ENCODE results near the gene ERC2. TPM values are rescaled to one million over a fixed set of nuclear protein-coding genes. Genes with fewer than 3 reads are reported as not detected.

Gene ERC2
- total RNA-seq, 4 donors from 2014 or later: 5.3 to 8.8 (median 7.8) TPM

- Histone ChIP-seq H3K4me1 (no peaks in the 10 kb centered on the region), H3K27me3 (no peaks in the 10 kb centered on the region), H3K36me3 (no peaks in the 10 kb centered on the region), H3K4me3 (replicated peaks in 1 of 3) (no peak overlapping the region), H3K27ac (no peak overlapping the region), H3K9me3 (no peaks in the 10 kb centered on the region)
- no peak for DNase-seq
- intact Hi-C loops (cut with DNase I): loop anchor here (10.0 kb wide), 1 partner anchor 257 kb away; the partner anchor contains the start of gene WNT5A
- TF ChIP-seq POLR2A (IDR thresholded peaks at IDR 0.05) (no peak), CTCF (IDR thresholded peaks at IDR 0.05) (no peak)
- 87 to 89% methylated on average over 4 of the region's 4 CpGs for whole genome bisulfite sequencing, 2 donors
Measured at GRCh38 chr3:55742022-55742831, 726.0 kb downstream of the ERC2 start.

- Histone ChIP-seq H3K36me3 (no peaks in the 10 kb centered on the region), H3K4me3 (replicated peaks in 1 of 3) (no peak overlapping the region), H3K9me3 (no peaks in the 10 kb centered on the region), H3K27ac (no peak overlapping the region), H3K4me1 (no peaks in the 10 kb centered on the region), H3K27me3 (no peaks in the 10 kb centered on the region)
- TF ChIP-seq POLR2A (IDR thresholded peaks at IDR 0.05): no peak
- TF ChIP-seq CTCF (IDR thresholded peaks at IDR 0.05): no peak
- intact Hi-C loops (cut with DNase I): no loop called here
- no peak for DNase-seq
- WGBS, 2 donors: 75 to 85% methylated on average over 5 of the region's 5 CpGs
Measured at GRCh38 chr3:55737186-55737585, 731.1 kb downstream of the ERC2 start.

GRCh38 chr3:55735976-55736375 lies 732.3 kb downstream of the ERC2 start:
- H3K4me3 ChIP-seq (replicated peaks in 1 of 3): no peak overlapping the region
- no peak overlapping the region for H3K27ac ChIP-seq
- intact Hi-C loops (cut with DNase I): no loop called here
- H3K4me1 ChIP-seq: no peaks in the 10 kb centered on the region
- no peak for DNase-seq
- 83 to 85% methylated on average over 3 of the region's 3 CpGs for whole genome bisulfite sequencing, 2 donors
- no peaks in the 10 kb centered on the region for H3K36me3 ChIP-seq
- TF ChIP-seq CTCF (IDR thresholded peaks at IDR 0.05): no peak
- no peaks in the 10 kb centered on the region for H3K9me3 ChIP-seq
- H3K27me3 ChIP-seq: no peaks in the 10 kb centered on the region

GRCh38 chr3:55731741-55732140 lies 736.5 kb downstream of the ERC2 start:
- H3K27ac ChIP-seq: no peak overlapping the region
- H3K27me3 ChIP-seq: no peaks in the 10 kb centered on the region
- peaks cover 4 to 13% of the 10 kb centered on the region in 2 donors for H3K4me1 ChIP-seq
- no peak overlapping the region for H3K4me3 ChIP-seq (replicated peaks in 1 of 3)
- no peak for DNase-seq
- H3K36me3 ChIP-seq: no peaks in the 10 kb centered on the region
- H3K9me3 ChIP-seq: no peaks in the 10 kb centered on the region
- intact Hi-C loops (cut with DNase I): no loop called here
- WGBS, 2 donors: 88 to 96% methylated on average over 3 of the region's 3 CpGs
- TF ChIP-seq CTCF (IDR thresholded peaks at IDR 0.05): no peak
- TF ChIP-seq POLR2A (IDR thresholded peaks at IDR 0.05): no peak

- WGBS, 2 donors: 82 to 85% methylated on average over 7 of the region's 7 CpGs
Measured at GRCh38 chr3:55729546-55729945, 738.7 kb downstream of the ERC2 start.

More at GRCh38 chr3:55729546-55729945, 738.7 kb downstream of the ERC2 start:
- Histone ChIP-seq H3K36me3 (no peaks in the 10 kb centered on the region), H3K27me3 (no peaks in the 10 kb centered on the region), H3K4me3 (replicated peaks in 1 of 3) (no peak overlapping the region), H3K27ac (peak overlapping the region in 2 of 3 donors; percentile 63 to 69), H3K9me3 (no peaks in the 10 kb centered on the region), H3K4me1 (peaks cover 14 to 31% of the 10 kb centered on the region in 2 donors)
- intact Hi-C loops (cut with DNase I): no loop called here
- TF ChIP-seq POLR2A (IDR thresholded peaks at IDR 0.05) (no peak), CTCF (IDR thresholded peaks at IDR 0.05) (no peak)
- DNase-seq: no peak
